OCI-LY7 (cell line): Measurements from ENCODE around the gene TPST1. TPM values are rescaled to one million over a fixed set of nuclear protein-coding genes. Genes with fewer than 3 reads are reported as not detected.

Experiments
- BruUV-seq: library from RNA; stranded (reverse); fragments of 400-500 nt; replicated peaks from 2 replicates; lab custom pipeline; 2021; lab: Mats Ljungman, UMichigan
- CTCF ChIA-PET: fragments of 300-600 bp; sonication (Branson Sonifier 250); formaldehyde crosslinking; loops from one replicate; lab custom pipeline; 2022; ENCODE audit warnings: antibody characterized with exemption; ENCODE audit not compliant: unreplicated experiment; lab: Charles Lee
- POLR2A ChIA-PET: fragments of 300-600 bp; sonication (Branson Sonifier 250); formaldehyde crosslinking; loops from one replicate; lab custom pipeline; 2022; ENCODE audit warnings: antibody characterized with exemption; lab: Charles Lee
- DNase-seq: peaks from one replicate; pipeline ENCODE4 v3.0.0-alpha.2; 2015; ENCODE audit warnings: low spot score
- H2AFZ ChIP-seq: fragments of 200-600 bp; sonication (generic), shearing (Covaris generic); 2 replicates; pipeline ENCODE4 v1.6.1; 2014; ENCODE audit warnings: mild to moderate bottlenecking, antibody characterized with exemption, low read length, moderate library complexity
- H3K27ac ChIP-seq: fragments of 200-600 bp; sonication (generic); 2 replicates; pipeline ENCODE4 v1.5.1; 2014; ENCODE audit warnings: mixed run types, low read depth, mild to moderate bottlenecking, moderate library complexity, low read length, inconsistent platforms; ENCODE audit not compliant: poor library complexity, severe bottlenecking
- H3K36me3 ChIP-seq: fragments of 200-600 bp; sonication (generic); 2 replicates; pipeline ENCODE4 v1.6.1; 2014; ENCODE audit warnings: mild to moderate bottlenecking, antibody characterized with exemption, low read length, moderate library complexity, mixed read lengths; ENCODE audit not compliant: insufficient read depth
- H3K4me1 ChIP-seq: fragments of 200-600 bp; sonication (generic); 2 replicates; pipeline ENCODE4 v1.5.1; 2014; ENCODE audit warnings: mild to moderate bottlenecking, low read length; ENCODE audit not compliant: insufficient read depth, poor library complexity, severe bottlenecking
- H3K4me2 ChIP-seq: fragments of 200-600 bp; sonication (generic); 2 replicates; pipeline ENCODE4 v1.6.1; 2014; ENCODE audit warnings: mild to moderate bottlenecking, low read length
- H3K4me3 ChIP-seq: fragments of 200-600 bp; sonication (generic); 2 replicates; pipeline ENCODE4 v1.5.1; 2014; ENCODE audit warnings: mild to moderate bottlenecking, low read depth, low read length; ENCODE audit not compliant: poor library complexity, severe bottlenecking
- H3K79me2 ChIP-seq: fragments of 200-600 bp; sonication (generic); 2 replicates; pipeline ENCODE4 v1.6.1; 2016; ENCODE audit warnings: low read depth, mild to moderate bottlenecking, low read length, moderate library complexity, mixed read lengths; ENCODE audit not compliant: insufficient read depth
- H3K9me2 ChIP-seq: fragments of 200-600 bp; sonication (generic); 2 replicates; pipeline ENCODE4 v1.6.1; 2016; ENCODE audit warnings: mild to moderate bottlenecking, low read length, mixed read lengths; ENCODE audit not compliant: insufficient read depth
- H3K9me3 ChIP-seq: fragments of 200-600 bp; sonication (generic); 2 replicates; pipeline ENCODE4 v1.6.1; 2014; ENCODE audit warnings: mild to moderate bottlenecking, mixed run types, low read length, mixed read lengths
- H4K20me1 ChIP-seq: fragments of 200-600 bp; sonication (generic); 2 replicates; pipeline ENCODE4 v1.6.1; 2014; ENCODE audit warnings: mild to moderate bottlenecking, antibody characterized with exemption, low read length, moderate library complexity, mixed read lengths; ENCODE audit not compliant: insufficient read depth
- CTCF ChIP-seq: fragments of 200-600 bp; sonication (generic); conservative IDR thresholded peaks from 2 replicates; pipeline ENCODE4 v1.5.1; 2014; ENCODE audit warnings: mild to moderate bottlenecking, antibody characterized with exemption, low read length, moderate library complexity, mixed read lengths
- EZH2phosphoT487 ChIP-seq: fragments of 200-600 bp; sonication (generic); IDR thresholded peaks from 2 replicates; pipeline ENCODE4 v1.6.1; 2018; ENCODE audit warnings: low read depth, borderline replicate concordance, mild to moderate bottlenecking, mixed run types, antibody characterized with exemption, low read length, moderate library complexity, mixed read lengths
- intact Hi-C: fragments of 100-400 bp; cut with micrococcal nuclease; formaldehyde crosslinking; loops from one replicate; pipeline ENCODE4 v1.10.0; 2022; ENCODE audit not compliant: unreplicated experiment
- total RNA-seq, 2 experiments: library from RNA; depleted of rRNA in 1 of 2; stranded (reverse); fragments of >200 nt in 1 of 2; shearing (Covaris generic) in 1 of 2; gene quantifications; 2 replicates each; pipeline ENCODE4 v1.2.3, GENCODE V29; 2014 to 2022

The TPST1 gene
- total RNA-seq, 2 experiments from 2014 or later: 3.5 to 6.6 TPM

- Histone ChIP-seq H3K36me3 (no peaks in the 10 kb centered on the region), H3K27ac (no peak overlapping the region), H4K20me1 (no peaks in the 10 kb centered on the region), H3K9me2 (no peaks in the 10 kb centered on the region), H3K9me3 (no peaks in the 10 kb centered on the region), H3K4me2 (no peak overlapping the region), H3K4me1 (no peaks in the 10 kb centered on the region), H3K4me3 (no peak overlapping the region), H2AFZ (no peak overlapping the region), H3K79me2 (no peaks in the 10 kb centered on the region)
- CTCF ChIA-PET: no interaction called here
- TF ChIP-seq EZH2phosphoT487 (no peak), CTCF (no peak)
- DNase-seq: no peak
- POLR2A ChIA-PET: interaction anchor here (0.6 to 0.7 kb wide), 2 partner anchors 78 to 337 kb away, joined by 3 read pairs; no protein-coding TSS in a partner anchor
- BruUV-seq: no TSS peak
- intact Hi-C loops: no loop called here
These were observed 6.2 kb upstream of the TPST1 start for GRCh38 chr7:66198956-66199355.

GRCh38 chr7:66202441-66202840 lies 2.7 kb upstream of the TPST1 start:
- CTCF ChIA-PET: no interaction called here
- POLR2A ChIA-PET: interaction anchor here (1.2 kb wide), 1 partner anchor 12 kb away, joined by 3 read pairs; no protein-coding TSS in a partner anchor
- Histone ChIP-seq H2AFZ (no peak overlapping the region), H3K36me3 (no peaks in the 10 kb centered on the region), H3K4me3 (no peak overlapping the region), H3K27ac (no peak overlapping the region), H3K9me2 (no peaks in the 10 kb centered on the region), H3K79me2 (no peaks in the 10 kb centered on the region), H3K4me2 (no peak overlapping the region), H3K4me1 (peaks cover 6% of the 10 kb centered on the region), H4K20me1 (no peaks in the 10 kb centered on the region), H3K9me3 (no peaks in the 10 kb centered on the region)
- intact Hi-C loops: no loop called here
- no TSS peak for BruUV-seq
- DNase-seq: no peak
- no peak for TF ChIP-seq CTCF
- TF ChIP-seq EZH2phosphoT487: no peak

- CTCF ChIA-PET: no interaction called here
- POLR2A ChIA-PET: interaction anchor here (0.5 kb wide), 1 partner anchor 210 kb away, joined by 6 read pairs; no protein-coding TSS in a partner anchor
- no TSS peak for BruUV-seq
These were observed 582 bp downstream of the TPST1 start for GRCh38 chr7:66205741-66206090.

More at GRCh38 chr7:66205741-66206090, 582 bp downstream of the TPST1 start:
- Histone ChIP-seq H2AFZ (peak overlapping the region; percentile 100), H3K4me1 (peaks cover 6% of the 10 kb centered on the region), H3K9me3 (no peaks in the 10 kb centered on the region), H3K27ac (no peak overlapping the region), H3K36me3 (no peaks in the 10 kb centered on the region), H3K79me2 (no peaks in the 10 kb centered on the region), H3K4me3 (peak overlapping the region; percentile 80), H4K20me1 (no peaks in the 10 kb centered on the region), H3K4me2 (peak overlapping the region; percentile 100), H3K9me2 (no peaks in the 10 kb centered on the region)
- intact Hi-C loops: no loop called here
- no peak for TF ChIP-seq CTCF
- DNase-seq: no peak
